K562 (cell line): ENCODE measurements around the gene TGFB2. TPM values are rescaled to one million over a fixed set of nuclear protein-coding genes. Genes with fewer than 3 reads are reported as not detected.

Experiments
- ATAC-seq: fragments of 200-7000 bp; cut with Tn5 transposase; 3 replicates; pipeline ENCODE4 v1.9.1; 2020; ENCODE audit warnings: moderate library complexity
- BruUV-seq: library from RNA; stranded (reverse); fragments of 400-500 nt; replicated peaks from 2 replicates; lab custom pipeline; 2021; lab: Mats Ljungman, UMichigan
- CTCF ChIA-PET: fragments of 300-600 bp; formaldehyde crosslinking; extraction: SDS; loops from one replicate; lab custom pipeline; 2021; ENCODE audit warnings: low intra/inter-chr PET ratio; lab: Yijun Ruan, JAX
- POLR2A ChIA-PET: fragments of 300-600, 350-650 bp; sonication (Branson Sonifier 250); formaldehyde crosslinking; extraction: SDS; loops from one replicate; lab custom pipeline; 2021; ENCODE audit warnings: antibody characterized with exemption, inconsistent platforms; lab: Yijun Ruan, JAX
- DNase-seq, 4 experiments: peaks; one replicate each; pipeline versions ENCODE4 v3.0.0 to v3.0.0-alpha.2; 2011 to 2018; ENCODE audit warnings: low spot score in 3 of 4, mixed read lengths in 3 of 4; ENCODE audit errors: extremely low read depth in 1 of 4
- FAIRE-seq: peaks from 2 replicates; lab custom pipeline; 2011; peaks lifted over from hg19 to GRCh38; lab: Jason Lieb, UNC
- H2AFZ ChIP-seq: 2 replicates; pipeline ENCODE4 v1.6.0; 2011; ENCODE audit warnings: low read depth, low read length, control low read depth, inconsistent platforms
- H3K27ac ChIP-seq: fragments of 200-600 bp; 3 replicates; pipeline ENCODE4 v1.8.0; 2011; ENCODE audit warnings: low read depth, mild to moderate bottlenecking, control low read depth, inconsistent platforms, low read length, moderate library complexity, mixed read lengths; ENCODE audit errors: extremely low read depth
- H3K27me3 ChIP-seq, 2 experiments: fragments of 300-600 bp in 1 of 2; 2 replicates in 1 of 2; 3 replicates in 1 of 2; pipeline versions ENCODE4 v1.6.0 to v1.8.0; 2011; ENCODE audit warnings: inconsistent platforms in 2 of 2, low read length in 2 of 2, mild to moderate bottlenecking in 1 of 2, mixed read lengths in 1 of 2, moderate library complexity in 1 of 2; ENCODE audit not compliant: control insufficient read depth in 2 of 2, insufficient read depth in 2 of 2
- H3K36me3 ChIP-seq: fragments of 300-600 bp; 3 replicates; pipeline ENCODE4 v1.8.0; 2011; ENCODE audit warnings: mild to moderate bottlenecking, low read length, inconsistent platforms; ENCODE audit not compliant: control insufficient read depth, insufficient read depth
- H3K4me1 ChIP-seq, 2 experiments: fragments of 200-600 bp in 1 of 2; replicated peaks in 1 of 2; 2 replicates in 1 of 2; 3 replicates in 1 of 2; pipeline versions ENCODE4 v1.5.1 to v1.8.0; 2011; ENCODE audit warnings: inconsistent platforms in 2 of 2, low read length in 2 of 2, mild to moderate bottlenecking in 1 of 2, mixed read lengths in 1 of 2, moderate library complexity in 1 of 2; ENCODE audit not compliant: control insufficient read depth in 2 of 2, insufficient read depth in 2 of 2
- H3K4me2 ChIP-seq: 2 replicates; pipeline ENCODE4 v1.6.1; 2011; ENCODE audit warnings: low read length, control low read depth, inconsistent platforms, mixed read lengths; ENCODE audit not compliant: insufficient read depth
- H3K4me3 ChIP-seq: fragments of 200-600 bp; sonication (generic), shearing (Covaris generic); 2 replicates; pipeline ENCODE4 v1.5.1; 2016; ENCODE audit warnings: control low read depth, inconsistent platforms
- H3K79me2 ChIP-seq: fragments of 200-600 bp; 3 replicates; pipeline ENCODE4 v1.8.0; 2011; ENCODE audit warnings: low read length, inconsistent platforms; ENCODE audit not compliant: control insufficient read depth, insufficient read depth
- H3K9ac ChIP-seq, 2 experiments: 2 replicates each; pipeline versions ENCODE4 v1.6.0 to v1.6.1; 2011; ENCODE audit warnings: low read depth in 2 of 2, low read length in 2 of 2, control low read depth in 1 of 2, inconsistent platforms in 1 of 2, mild to moderate bottlenecking in 1 of 2, mixed read lengths in 1 of 2; ENCODE audit not compliant: insufficient read depth in 1 of 2
- H3K9me1 ChIP-seq: one replicate; pipeline ENCODE4 v1.6.0; 2011; ENCODE audit warnings: inconsistent platforms, mild to moderate bottlenecking, low read length, moderate library complexity; ENCODE audit not compliant: control insufficient read depth, insufficient read depth
- H3K9me3 ChIP-seq: replicated peaks from 2 replicates; pipeline ENCODE4 v1.5.1; 2011; ENCODE audit warnings: low read depth, low read length, inconsistent platforms; ENCODE audit not compliant: control insufficient read depth, insufficient read depth
- H4K20me1 ChIP-seq: replicated peaks from 2 replicates; pipeline ENCODE4 v1.6.1; 2011; ENCODE audit warnings: low read length, inconsistent platforms, mixed read lengths; ENCODE audit not compliant: control insufficient read depth, insufficient read depth
- CHD4 ChIP-seq: fragments of 200-600 bp; sonication (generic); IDR thresholded peaks from 3 replicates; pipeline ENCODE4 v1.6.1; 2012; ENCODE audit warnings: low read depth, mild to moderate bottlenecking, mixed read lengths, low read length, inconsistent platforms; ENCODE audit not compliant: insufficient read depth, insufficient replicate concordance, poor library complexity, severe bottlenecking
- ELK3 ChIP-seq: fragments of 450-650 bp; formaldehyde crosslinking; IDR thresholded peaks from 2 replicates; pipeline ENCODE4 v1.4.0; 2020; ENCODE audit warnings: mild to moderate bottlenecking
- ETS1 ChIP-seq: conservative IDR thresholded peaks from 2 replicates; pipeline ENCODE4 v1.6.1; 2011; ENCODE audit warnings: low read depth, mild to moderate bottlenecking, low read length; ENCODE audit not compliant: control insufficient read depth
- FOSL1 ChIP-seq: fragments of 200-800 bp; sonication (Bioruptor generic); conservative IDR thresholded peaks from 2 replicates; pipeline ENCODE4 v1.6.1; 2016; ENCODE audit warnings: missing genetic modification characterization, missing compliant biosample characterization
- MCM3 ChIP-seq: fragments of 450-650 bp; IDR thresholded peaks from 2 replicates; pipeline ENCODE4 v1.6.1; 2016
- NCOA4 ChIP-seq: fragments of 450-650 bp; IDR thresholded peaks from 2 replicates; pipeline ENCODE4 v1.6.1; 2018; ENCODE audit warnings: mild to moderate bottlenecking; ENCODE audit not compliant: partially characterized antibody
- SETDB1 ChIP-seq: IDR thresholded peaks from one replicate; pipeline ENCODE4 v1.6.1; 2012; ENCODE audit warnings: low read length, control low read depth, inconsistent platforms
- VEZF1 ChIP-seq: fragments of 200-800 bp; sonication (Bioruptor generic); IDR thresholded peaks from 2 replicates; pipeline ENCODE4 v1.6.1; 2017; ENCODE audit warnings: missing genetic modification characterization, missing compliant biosample characterization
- ZBTB8A ChIP-seq: fragments of 450-650 bp; IDR thresholded peaks from 2 replicates; pipeline ENCODE4 v1.6.1; 2018; ENCODE audit warnings: mild to moderate bottlenecking, moderate library complexity; ENCODE audit not compliant: partially characterized antibody
- ZBTB9 ChIP-seq: fragments of 450-650 bp; formaldehyde crosslinking; IDR thresholded peaks from 2 replicates; pipeline ENCODE4 v1.4.0; 2020; ENCODE audit warnings: mild to moderate bottlenecking, moderate library complexity
- WGBS: fragments of 100-300 bp; shearing (Covaris generic); methylation state at CpG from one replicate; pipeline ENCODE4 v1.1.6; 2016; ENCODE audit warnings: low coverage, mixed read lengths; ENCODE audit not compliant: insufficient coverage; ENCODE audit errors: missing lambda C conversion rate; 5-methylcytosine and 5-hydroxymethylcytosine counted together
- in situ Hi-C: fragments of 300-500 bp; cut with MboI; formaldehyde crosslinking; loops from 4 replicates; pipeline ENCODE4 v1.15.0; 2018; ENCODE audit warnings: inconsistent platforms, mixed read lengths
- intact Hi-C: fragments of 100-400 bp; cut with micrococcal nuclease; formaldehyde crosslinking; loops from 2 replicates; pipeline ENCODE4 v1.14.2; 2022
- polyA plus RNA-seq, 8 experiments: library from polyadenylated mRNA; depleted of rRNA in 4 of 8; stranded (reverse) in 5 of 8; unstranded in 3 of 8; fragments of >200 nt; fragmentation: Nextera tagmentation in 2 of 8; fragmentation: Illumina TruSeq in 1 of 8; extraction: Ambion mirVana in 2 of 8; extraction: Trizol in 1 of 8; gene quantifications; 2 replicates each; pipeline versions ENCODE4 v1.2.1 to v1.2.3, GENCODE V29; 2011 to 2014; ENCODE audit warnings: inconsistent platforms in 1 of 8, missing spikeins in 1 of 8
- total RNA-seq, 7 experiments: library from RNA; depleted of rRNA in 6 of 7; stranded (reverse); fragments of >200 nt in 6 of 7; fragmentation: Illumina TruSeq in 2 of 7; extraction: Trizol in 2 of 7; gene quantifications; 2 replicates each; pipeline versions ENCODE4 v1.2.1 to v1.2.3, GENCODE V29; 2011 to 2021; ENCODE audit warnings: low replicate concordance in 1 of 7
- TF ChIP-seq, protein P1 (sequence below), 3 experiments: IDR thresholded peaks in 2 of 3; conservative IDR thresholded peaks in 1 of 3; 2 replicates each; pipeline ENCODE4 v1.5.1; 2011 to 2012; ENCODE audit warnings: low read length in 3 of 3, mild to moderate bottlenecking in 3 of 3, control low read depth in 2 of 3, improper control_type of control experiment in 1 of 3, inconsistent platforms in 1 of 3, low read depth in 1 of 3, mixed read lengths in 1 of 3, moderate library complexity in 1 of 3; ENCODE audit not compliant: insufficient read depth in 2 of 3
- TF ChIP-seq, protein P2 (sequence below): fragments of 450-650 bp; IDR thresholded peaks from 2 replicates; pipeline ENCODE4 v1.6.1; 2016; ENCODE audit warnings: missing biosample characterization, missing genetic modification characterization

TGFB2 gene
- total and polyA plus RNA-seq, 9 of the 15 experiments (the other 6 are each of a cell fraction or from before 2014, with no cell fraction given) = 0.03 to 0.41 (median 0.11) TPM; not detected in 3

DNA sequence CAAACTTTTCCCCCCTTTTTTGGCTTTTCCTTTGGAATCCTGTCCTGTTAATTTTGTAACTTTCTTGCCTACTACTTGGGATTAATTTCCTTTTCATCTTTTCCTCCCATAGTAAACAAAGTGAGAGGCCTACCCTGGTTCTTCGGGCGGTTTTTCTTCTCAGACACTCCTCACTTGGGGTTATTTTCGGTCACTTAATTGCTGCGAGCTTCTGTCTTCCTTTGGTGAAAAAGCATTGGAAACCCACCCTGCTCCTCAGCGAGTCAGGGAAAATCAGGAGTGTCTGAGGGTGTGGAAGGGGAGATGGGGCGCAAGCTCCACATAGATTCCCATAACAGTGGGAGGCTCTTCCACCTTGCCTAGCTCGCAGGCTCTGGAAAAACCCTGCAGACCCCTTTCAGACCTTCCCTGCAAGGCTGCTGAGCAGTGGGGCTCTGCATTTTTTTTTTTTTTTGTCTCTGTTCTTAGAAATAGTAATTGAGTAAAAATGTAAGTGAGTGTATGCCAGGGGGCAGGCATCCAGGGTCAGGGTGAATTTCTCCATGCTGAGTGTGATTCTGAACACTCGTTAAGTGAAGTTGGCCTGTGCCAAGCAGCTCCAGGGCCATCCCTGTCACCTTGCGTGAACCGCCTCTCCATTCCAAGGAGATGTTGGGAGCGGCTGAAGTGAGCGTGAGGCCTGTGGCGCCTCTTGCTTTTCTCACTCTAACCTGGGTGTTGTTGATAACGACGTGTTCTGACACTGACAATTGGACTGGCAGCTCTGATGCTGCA lies 20.3 kb downstream of the TGFB2 start:
- POLR2A ChIA-PET = interaction anchor here (0.7 to 1.4 kb wide), 2 partner anchors 11 to 114 kb away, joined by 3 to 5 read pairs; no protein-coding TSS in a partner anchor
- Histone ChIP-seq H2AFZ (no peak overlapping the region), H3K4me1 (no peaks in the 10 kb centered on the region), H3K27me3 (0 out of 5 replicates have a peak, but pooled peaks cover 0 to 3% of the 10 kb centered on the region in 2 experiments), H4K20me1 (no peaks in the 10 kb centered on the region), H3K9me1 (no peaks in the 10 kb centered on the region), H3K4me3 (no peak overlapping the region), H3K79me2 (no peaks in the 10 kb centered on the region), H3K36me3 (no peaks in the 10 kb centered on the region), H3K4me2 (no peak overlapping the region), H3K9me3 (no peaks in the 10 kb centered on the region), H3K9ac (no peak overlapping the region), H3K27ac (no peak overlapping the region)
- no TSS peak for BruUV-seq
- DNase-seq (no peak), FAIRE-seq (no peak), ATAC-seq (no peak)
- CTCF ChIA-PET = interaction anchor here (0.6 kb wide), 1 partner anchor 1202 kb away, joined by 3 read pairs; no protein-coding TSS in a partner anchor
- 27% methylated on average over 15 of the region's 15 CpGs for WGBS
- intact Hi-C loops = loop anchor here (10.0 kb wide), 1 partner anchor 189 kb away; no protein-coding TSS in a partner anchor
- in situ Hi-C loops = no loop called here
- TF ChIP-seq MCM3 (no peak), FOSL1 (tag) (no peak), VEZF1 (CRISPR knock-in tag) (no peak), ZBTB8A (no peak), SETDB1 (no peak), ETS1 (no peak), ELK3 (CRISPR knock-in tag) (no peak), CHD4 (no peak), NCOA4 (no peak), ZBTB9 (CRISPR knock-in tag) (no peak)
- TF ChIP-seq, protein P1, sequence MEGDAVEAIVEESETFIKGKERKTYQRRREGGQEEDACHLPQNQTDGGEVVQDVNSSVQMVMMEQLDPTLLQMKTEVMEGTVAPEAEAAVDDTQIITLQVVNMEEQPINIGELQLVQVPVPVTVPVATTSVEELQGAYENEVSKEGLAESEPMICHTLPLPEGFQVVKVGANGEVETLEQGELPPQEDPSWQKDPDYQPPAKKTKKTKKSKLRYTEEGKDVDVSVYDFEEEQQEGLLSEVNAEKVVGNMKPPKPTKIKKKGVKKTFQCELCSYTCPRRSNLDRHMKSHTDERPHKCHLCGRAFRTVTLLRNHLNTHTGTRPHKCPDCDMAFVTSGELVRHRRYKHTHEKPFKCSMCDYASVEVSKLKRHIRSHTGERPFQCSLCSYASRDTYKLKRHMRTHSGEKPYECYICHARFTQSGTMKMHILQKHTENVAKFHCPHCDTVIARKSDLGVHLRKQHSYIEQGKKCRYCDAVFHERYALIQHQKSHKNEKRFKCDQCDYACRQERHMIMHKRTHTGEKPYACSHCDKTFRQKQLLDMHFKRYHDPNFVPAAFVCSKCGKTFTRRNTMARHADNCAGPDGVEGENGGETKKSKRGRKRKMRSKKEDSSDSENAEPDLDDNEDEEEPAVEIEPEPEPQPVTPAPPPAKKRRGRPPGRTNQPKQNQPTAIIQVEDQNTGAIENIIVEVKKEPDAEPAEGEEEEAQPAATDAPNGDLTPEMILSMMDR (IDR thresholded peaks at IDR 0.05 in 2 of 3, conservative IDR thresholded peaks at IDR 0.05 in 1 of 3; ENCODE audit: insufficient read depth in 2 of 3, low read depth in 1 of 3, low read length in 3 of 3) = no peak
- TF ChIP-seq, protein P2, sequence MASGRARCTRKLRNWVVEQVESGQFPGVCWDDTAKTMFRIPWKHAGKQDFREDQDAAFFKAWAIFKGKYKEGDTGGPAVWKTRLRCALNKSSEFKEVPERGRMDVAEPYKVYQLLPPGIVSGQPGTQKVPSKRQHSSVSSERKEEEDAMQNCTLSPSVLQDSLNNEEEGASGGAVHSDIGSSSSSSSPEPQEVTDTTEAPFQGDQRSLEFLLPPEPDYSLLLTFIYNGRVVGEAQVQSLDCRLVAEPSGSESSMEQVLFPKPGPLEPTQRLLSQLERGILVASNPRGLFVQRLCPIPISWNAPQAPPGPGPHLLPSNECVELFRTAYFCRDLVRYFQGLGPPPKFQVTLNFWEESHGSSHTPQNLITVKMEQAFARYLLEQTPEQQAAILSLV (tag) = no peak
